Astrocyte (in vitro differentiated cells and primary cell): Measurements from ENCODE around the gene LIMS2. TPM values are rescaled to one million over a fixed set of nuclear protein-coding genes. Genes with fewer than 3 reads are reported as not detected.

Experiments used
- DNase-seq: peaks from one replicate; pipeline ENCODE4 v3.0.0-alpha.2; 2010; ENCODE audit warnings: low read depth
- FAIRE-seq: peaks from 2 replicates; lab custom pipeline; 2011; peaks lifted over from hg19 to GRCh38; lab: Jason Lieb, UNC
- H2AFZ ChIP-seq: 2 replicates; pipeline ENCODE4 v1.6.0; 2012; ENCODE audit warnings: low read depth, low read length, inconsistent platforms
- H3K27ac ChIP-seq: 2 replicates; pipeline ENCODE4 v1.5.1; 2011; ENCODE audit warnings: low read depth, low read length, inconsistent platforms
- H3K27me3 ChIP-seq: 2 replicates; pipeline ENCODE4 v1.6.0; 2011; ENCODE audit warnings: low read length, inconsistent platforms; ENCODE audit not compliant: insufficient read depth
- H3K36me3 ChIP-seq: 2 replicates; pipeline ENCODE4 v1.5.1; 2011; ENCODE audit warnings: low read length, inconsistent platforms; ENCODE audit not compliant: insufficient read depth
- H3K4me1 ChIP-seq: 2 replicates; pipeline ENCODE4 v1.5.1; 2011; ENCODE audit warnings: low read length, inconsistent platforms; ENCODE audit not compliant: insufficient read depth
- H3K4me2 ChIP-seq: 2 replicates; pipeline ENCODE4 v1.6.0; 2012; ENCODE audit warnings: low read length, inconsistent platforms
- H3K4me3 ChIP-seq: 2 replicates; pipeline ENCODE4 v1.5.1; 2011; ENCODE audit warnings: low read depth, mild to moderate bottlenecking, low read length, inconsistent platforms; ENCODE audit not compliant: insufficient read depth
- H3K79me2 ChIP-seq: 2 replicates; pipeline ENCODE4 v1.6.0; 2012; ENCODE audit warnings: mild to moderate bottlenecking, low read length, inconsistent platforms; ENCODE audit not compliant: insufficient read depth
- H3K9ac ChIP-seq: 2 replicates; pipeline ENCODE4 v1.6.0; 2012; ENCODE audit warnings: mild to moderate bottlenecking, low read length, inconsistent platforms
- H3K9me3 ChIP-seq: 2 replicates; pipeline ENCODE4 v1.5.1; 2012; ENCODE audit warnings: low read depth, mild to moderate bottlenecking, low read length, inconsistent platforms; ENCODE audit not compliant: insufficient read depth
- H4K20me1 ChIP-seq: 2 replicates; pipeline ENCODE4 v1.6.0; 2012; ENCODE audit warnings: low read length, inconsistent platforms; ENCODE audit not compliant: insufficient read depth
- H3K27ac Mint-ChIP-seq: one replicate; pipeline ENCODE4 v1.8.0; 2021; ENCODE audit warnings: mild to moderate bottlenecking, mixed read lengths; ENCODE audit not compliant: unreplicated experiment
- H3K27me3 Mint-ChIP-seq: one replicate; pipeline ENCODE4 v1.8.0; 2021; ENCODE audit warnings: low read depth, mixed read lengths; ENCODE audit not compliant: unreplicated experiment
- H3K36me3 Mint-ChIP-seq: one replicate; pipeline ENCODE4 v1.8.0; 2021; ENCODE audit warnings: low read depth, mixed read lengths; ENCODE audit not compliant: unreplicated experiment
- H3K4me1 Mint-ChIP-seq: one replicate; pipeline ENCODE4 v1.8.0; 2021; ENCODE audit warnings: low read depth, mixed read lengths; ENCODE audit not compliant: unreplicated experiment
- H3K4me3 Mint-ChIP-seq: one replicate; pipeline ENCODE4 v1.8.0; 2021; ENCODE audit warnings: mild to moderate bottlenecking, moderate library complexity, mixed read lengths; ENCODE audit not compliant: unreplicated experiment
- H3K9me3 Mint-ChIP-seq: one replicate; pipeline ENCODE4 v1.8.0; 2021; ENCODE audit warnings: mild to moderate bottlenecking, mixed read lengths; ENCODE audit not compliant: unreplicated experiment
- CTCF ChIP-seq: IDR thresholded peaks from 2 replicates; pipeline ENCODE4 v1.5.1; 2011; ENCODE audit warnings: low read depth, mild to moderate bottlenecking, inconsistent platforms, low read length, moderate library complexity; ENCODE audit not compliant: insufficient read depth
- EZH2 ChIP-seq: IDR thresholded peaks from 2 replicates; pipeline ENCODE4 v1.6.1; 2012; ENCODE audit warnings: mild to moderate bottlenecking, low read length, inconsistent platforms; ENCODE audit not compliant: insufficient read depth
- total RNA-seq: library from RNA; stranded (reverse); gene quantifications from 2 replicates; pipeline ENCODE4 v1.2.1, GENCODE V29; 2021

The LIMS2 gene
- total RNA-seq, 1 donor from 2014 or later = 73.3 TPM

DNA sequence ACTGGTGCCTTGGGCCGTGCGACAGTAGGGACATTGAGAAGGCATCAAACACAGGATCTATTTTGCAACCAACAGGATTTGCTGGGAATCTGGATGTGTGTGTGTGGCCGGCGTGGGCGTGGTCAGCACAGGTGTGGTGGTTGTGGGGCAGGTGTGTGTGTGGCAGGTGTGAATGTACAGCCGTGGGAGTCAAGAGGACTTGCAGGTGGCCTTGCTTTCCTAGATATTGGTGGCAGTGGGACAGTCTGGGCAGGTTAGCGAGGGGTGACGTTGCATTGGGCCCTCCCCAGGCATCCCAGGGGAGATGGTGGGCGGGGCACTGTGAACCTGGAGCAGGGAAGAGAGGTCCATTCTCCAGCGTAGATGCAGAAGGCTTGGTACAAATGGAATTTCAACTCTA is 3.2 kb upstream of the LIMS2 start:
- Histone ChIP-seq H3K9ac (no peak overlapping the region), H2AFZ (no peak overlapping the region), H3K4me2 (no peak overlapping the region), H3K27me3 (peaks cover 10% of the 10 kb centered on the region), H3K9me3 (no peaks in the 10 kb centered on the region), H4K20me1 (no peaks in the 10 kb centered on the region), H3K4me1 (peaks cover 13% of the 10 kb centered on the region), H3K27ac (no peak overlapping the region), H3K36me3 (no peaks in the 10 kb centered on the region), H3K4me3 (no peak overlapping the region), H3K79me2 (no peaks in the 10 kb centered on the region)
- Mint-ChIP-seq H3K27ac (no peak overlapping the region), H3K27me3 (peaks cover 26% of the 10 kb centered on the region), H3K36me3 (no peaks in the 10 kb centered on the region), H3K9me3 (no peaks in the 10 kb centered on the region), H3K4me1 (peaks cover 20% of the 10 kb centered on the region), H3K4me3 (no peak overlapping the region)
- no peak for DNase-seq
- TF ChIP-seq CTCF (no peak), EZH2 (no peak)
- no peak for FAIRE-seq

GRCh38 chr2:127676906-127677305 is 1.6 kb upstream of the LIMS2 start:
- no peaks in the 10 kb centered on the region for H3K79me2 ChIP-seq
- no peak overlapping the region for H3K4me3 ChIP-seq
- no peaks in the 10 kb centered on the region for H3K9me3 ChIP-seq
- no peaks in the 10 kb centered on the region for H3K36me3 ChIP-seq
- Mint-ChIP-seq H3K4me3 (no peak overlapping the region), H3K27me3 (peaks cover 26% of the 10 kb centered on the region), H3K9me3 (no peaks in the 10 kb centered on the region), H3K4me1 (peaks cover 19% of the 10 kb centered on the region), H3K27ac (no peak overlapping the region), H3K36me3 (peaks cover 2% of the 10 kb centered on the region)
- no peak for TF ChIP-seq EZH2
- TF ChIP-seq CTCF = no peak
- H3K27me3 ChIP-seq = peaks cover 10% of the 10 kb centered on the region
- FAIRE-seq (no peak), DNase-seq (no peak)
- no peaks in the 10 kb centered on the region for H4K20me1 ChIP-seq
- no peak overlapping the region for H3K27ac ChIP-seq
- no peak overlapping the region for H3K4me2 ChIP-seq
- no peak overlapping the region for H2AFZ ChIP-seq
- H3K4me1 ChIP-seq = peaks cover 13% of the 10 kb centered on the region
- no peak overlapping the region for H3K9ac ChIP-seq
